ENCODE data around the gene LCNL1.

DNA sequence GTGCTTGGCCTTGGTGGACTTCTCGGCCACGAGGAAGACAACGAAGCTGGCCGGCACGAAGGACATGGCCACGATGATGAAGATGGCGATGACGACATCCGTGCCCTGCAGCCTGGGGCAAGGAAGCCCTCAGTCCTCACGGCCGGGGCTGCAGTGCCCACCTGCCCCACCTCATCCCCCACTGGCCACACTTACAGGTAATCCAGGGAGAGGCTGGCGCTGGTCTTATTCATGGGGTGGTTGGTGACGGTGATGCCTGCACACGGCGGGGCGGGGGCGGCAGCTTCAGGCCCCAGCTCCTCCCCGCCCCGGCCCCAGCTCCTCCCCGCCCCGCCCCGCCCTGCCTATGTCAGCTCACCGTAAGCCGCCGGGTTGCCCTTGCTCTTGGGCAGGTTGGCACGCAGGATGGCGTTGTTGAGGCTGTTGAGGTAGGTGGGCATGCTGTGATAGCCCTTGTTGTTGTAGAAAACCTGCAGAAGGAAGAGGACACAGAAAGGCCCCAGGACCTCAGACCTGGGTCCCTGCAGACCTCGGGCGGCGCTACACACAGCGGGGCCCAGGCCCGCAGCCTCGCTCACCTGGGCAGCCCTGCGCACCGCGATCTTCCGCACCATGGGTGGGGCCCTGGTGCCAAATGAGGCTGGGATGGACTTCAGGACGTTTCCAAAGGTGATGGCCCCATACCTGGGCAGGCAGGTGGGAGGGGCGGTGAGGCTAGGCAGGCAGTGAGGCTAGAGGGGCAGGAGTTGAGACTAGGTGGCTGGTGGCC, 29.3 kb downstream of the LCNL1 start:
- no peak for TF ChIP-seq EZH2 (IDR thresholded peaks at IDR 0.05)
- TF ChIP-seq POLR2AphosphoS5 (IDR thresholded peaks at IDR 0.05; ENCODE audit: borderline replicate concordance, low read depth, low read length): no peak
